ENCODE measurements around the gene CREG1. TPM values are rescaled to one million over a fixed set of nuclear protein-coding genes. Genes with fewer than 3 reads are reported as not detected.

Gene CREG1
- total and polyA plus RNA-seq, 2 experiments from 2014 or later: 127 to 139 TPM

- no peak overlapping the region for H3K27ac ChIP-seq
- no peaks in the 10 kb centered on the region for H3K36me3 ChIP-seq
- H3K4me3 ChIP-seq: no peak overlapping the region
- H3K27me3 ChIP-seq: no peaks in the 10 kb centered on the region
- no peaks in the 10 kb centered on the region for H3K9me3 ChIP-seq (ENCODE audit: low read depth)
- no peak for TF ChIP-seq CTCF (IDR thresholded peaks at IDR 0.05; ENCODE audit: low read depth, low read length)
- H3K4me1 ChIP-seq (ENCODE audit: low read depth): peaks cover 6% of the 10 kb centered on the region
- DNase-seq (ENCODE audit: low read depth in 1 of 2, low spot score in 1 of 2): no peak
These were observed 56.6 kb downstream of the CREG1 start for GRCh38 chr1:167496797-167497619.

GRCh38 chr1:167493372-167493771 lies 60.2 kb downstream of the CREG1 start:
- Histone ChIP-seq H3K9me3 (ENCODE audit: low read depth) (no peaks in the 10 kb centered on the region), H3K4me1 (ENCODE audit: low read depth) (peaks cover 25% of the 10 kb centered on the region), H3K36me3 (no peaks in the 10 kb centered on the region), H3K4me3 (no peak overlapping the region), H3K27me3 (no peaks in the 10 kb centered on the region), H3K27ac (no peak overlapping the region)
- no peak for DNase-seq (ENCODE audit: low read depth in 1 of 2, low spot score in 1 of 2)
- TF ChIP-seq CTCF (IDR thresholded peaks at IDR 0.05; ENCODE audit: low read depth, low read length): no peak

- Histone ChIP-seq H3K4me3 (no peak overlapping the region), H3K27ac (no peak overlapping the region), H3K27me3 (no peaks in the 10 kb centered on the region), H3K36me3 (no peaks in the 10 kb centered on the region), H3K9me3 (ENCODE audit: low read depth) (no peaks in the 10 kb centered on the region), H3K4me1 (ENCODE audit: low read depth) (peaks cover 25% of the 10 kb centered on the region)
- no peak for TF ChIP-seq CTCF (IDR thresholded peaks at IDR 0.05; ENCODE audit: low read depth, low read length)
- no peak for DNase-seq (ENCODE audit: low read depth in 1 of 2, low spot score in 1 of 2)
These were observed 61.1 kb downstream of the CREG1 start for GRCh38 chr1:167492481-167492910.

- DNase-seq (ENCODE audit: low read depth in 1 of 2, low spot score in 1 of 2): peak in 1 of 2 donors; percentile 55
- no peak overlapping the region for H3K27ac ChIP-seq
- TF ChIP-seq CTCF (IDR thresholded peaks at IDR 0.05; ENCODE audit: low read depth, low read length): no peak
- H3K36me3 ChIP-seq: no peaks in the 10 kb centered on the region
- H3K4me1 ChIP-seq (ENCODE audit: low read depth): peaks cover 25% of the 10 kb centered on the region
- H3K27me3 ChIP-seq: no peaks in the 10 kb centered on the region
- H3K4me3 ChIP-seq: no peak overlapping the region
- H3K9me3 ChIP-seq (ENCODE audit: low read depth): no peaks in the 10 kb centered on the region
These were observed 61.7 kb downstream of the CREG1 start for GRCh38 chr1:167491586-167492461.

Other genes with a start within 250 kb of the CREG1 start
- gene CD247, start 35.2 kb downstream of the CREG1 start, total RNA-seq: 0.56 and 0.80 TPM in 2 replicates
- gene CD247, start 35.2 kb downstream of the CREG1 start, polyA plus RNA-seq: 1.6 TPM in 1 of 2 replicates, not detected in the other
- 317 and 386 TPM in 2 replicates for gene RCSD1, start 76.5 kb upstream of the CREG1 start, total RNA-seq
- gene RCSD1, start 76.5 kb upstream of the CREG1 start, polyA plus RNA-seq: 77.3 and 100 TPM in 2 replicates
- gene MPZL1, start 168.2 kb upstream of the CREG1 start, total RNA-seq: 65.0 and 107 TPM in 2 replicates
- gene MPZL1, start 168.2 kb upstream of the CREG1 start, polyA plus RNA-seq: 114 and 136 TPM in 2 replicates